CD4-positive, CD25-positive, alpha-beta regulatory T cell (primary cell): ENCODE data around the gene RNGTT. TPM values are rescaled to one million over a fixed set of nuclear protein-coding genes. Genes with fewer than 3 reads are reported as not detected.
A peak's percentile ranks its signal among the peaks of the same experiment; 100 is the strongest.

Source experiments
- ATAC-seq, 2 donors: fragments of 150-1000 bp; cut with Tn5 transposase; one replicate each; pipeline ENCODE4 v1.10.0; 2021; ENCODE audit warnings: low read depth in 2 of 2, moderate number of reproducible peaks in 2 of 2, moderate library complexity in 1 of 2
- DNase-seq, 3 donors: peaks; one replicate each; pipeline versions ENCODE4 v3.0.0 to v3.0.0-alpha.2; 2012 to 2022; ENCODE audit warnings: mixed read lengths in 1 of 3
- H3K27ac ChIP-seq: one replicate; pipeline ENCODE4 v1.7.0; 2013; ENCODE audit warnings: mild to moderate bottlenecking, low read length; ENCODE audit not compliant: insufficient read depth, poor library complexity, severe bottlenecking
- H3K27me3 ChIP-seq: one replicate; pipeline ENCODE4 v1.7.0; 2013; ENCODE audit warnings: low read length; ENCODE audit not compliant: control insufficient read depth, insufficient read depth
- H3K36me3 ChIP-seq: one replicate; pipeline ENCODE4 v1.7.0; 2013; ENCODE audit warnings: mild to moderate bottlenecking, low read length, moderate library complexity; ENCODE audit not compliant: control insufficient read depth, insufficient read depth
- H3K4me1 ChIP-seq: 2 replicates; pipeline ENCODE4 v1.7.0; 2013; ENCODE audit warnings: mild to moderate bottlenecking, low read length; ENCODE audit not compliant: insufficient read depth, control insufficient read depth, poor library complexity, severe bottlenecking
- H3K4me3 ChIP-seq: one replicate; pipeline ENCODE4 v1.7.0; 2013; ENCODE audit warnings: low read depth, mild to moderate bottlenecking, low read length, moderate library complexity
- H3K9me3 ChIP-seq, 2 experiments: 1 replicate in 1 of 2; 2 replicates in 1 of 2; pipeline ENCODE4 v1.7.0; 2013; ENCODE audit warnings: low read length in 2 of 2, mild to moderate bottlenecking in 1 of 2, moderate library complexity in 1 of 2; ENCODE audit not compliant: control insufficient read depth in 2 of 2
- H3K27ac Mint-ChIP-seq, 3 donors: one replicate each; pipeline ENCODE4 v1.8.0; 2020 to 2022; ENCODE audit warnings: mild to moderate bottlenecking in 3 of 3, mixed read lengths in 3 of 3, moderate library complexity in 2 of 3
- H3K27me3 Mint-ChIP-seq: one replicate; pipeline ENCODE4 v1.8.0; 2022; ENCODE audit warnings: mild to moderate bottlenecking, mixed read lengths
- H3K36me3 Mint-ChIP-seq: one replicate; pipeline ENCODE4 v1.8.0; 2020; ENCODE audit warnings: mixed read lengths
- H3K4me1 Mint-ChIP-seq, 4 donors: one replicate each; pipeline ENCODE4 v1.8.0; 2020 to 2022; ENCODE audit warnings: mixed read lengths in 4 of 4, mild to moderate bottlenecking in 1 of 4
- H3K4me3 Mint-ChIP-seq, 4 donors: one replicate each; pipeline ENCODE4 v1.8.0; 2020 to 2022; ENCODE audit warnings: mild to moderate bottlenecking in 4 of 4, mixed read lengths in 4 of 4, moderate library complexity in 3 of 4
- H3K9me3 Mint-ChIP-seq, 7 donors: one replicate each; pipeline ENCODE4 v1.8.0; 2020 to 2022; ENCODE audit warnings: mixed read lengths in 7 of 7, mild to moderate bottlenecking in 3 of 7, moderate library complexity in 2 of 7
- polyA plus RNA-seq, 4 donors: library from polyadenylated mRNA; unstranded; fragments of 300-500 nt; fragmentation: Illumina TruSeq; gene quantifications; one replicate each; pipeline ENCODE4 v1.2.3, GENCODE V29; 2021
- total RNA-seq: library from RNA; stranded (reverse); gene quantifications from one replicate; pipeline ENCODE4 v1.2.3, GENCODE V29; 2022

Gene RNGTT
- total and polyA plus RNA-seq, 5 donors from 2014 or later = 14.8 to 22.5 (median 21.8) TPM

GRCh38 chr6:88712243-88712936, 251.0 kb downstream of the RNGTT start:
- Histone ChIP-seq H3K36me3 (peaks cover 3% of the 10 kb centered on the region), H3K27ac (no peak overlapping the region), H3K9me3 (no peaks in the 10 kb centered on the region), H3K4me3 (no peak overlapping the region), H3K4me1 (no peaks in the 10 kb centered on the region), H3K27me3 (no peaks in the 10 kb centered on the region)
- H3K27ac Mint-ChIP-seq = no peak overlapping the region
- H3K4me1 Mint-ChIP-seq = peaks cover 5 to 17% (median 10%) of the 10 kb centered on the region in 4 donors
- H3K9me3 Mint-ChIP-seq = peaks cover 0 to 2% (median 0%) of the 10 kb centered on the region in 7 donors
- H3K27me3 Mint-ChIP-seq = no peaks in the 10 kb centered on the region
- H3K36me3 Mint-ChIP-seq = peaks cover 8% of the 10 kb centered on the region
- no peak overlapping the region for H3K4me3 Mint-ChIP-seq
- DNase-seq (no peak), ATAC-seq (no peak)

- H3K27me3 ChIP-seq = no peaks in the 10 kb centered on the region
- no peaks in the 10 kb centered on the region for H3K36me3 ChIP-seq
- peaks cover 9 to 20% (median 14%) of the 10 kb centered on the region in 4 donors for H3K4me1 Mint-ChIP-seq
- no peak overlapping the region for H3K27ac Mint-ChIP-seq
- no peak for ATAC-seq
- H3K36me3 Mint-ChIP-seq = peaks cover under 1% of the 10 kb centered on the region
- no peaks in the 10 kb centered on the region for H3K9me3 Mint-ChIP-seq
- H3K4me3 ChIP-seq = no peak overlapping the region
- no peak overlapping the region for H3K4me3 Mint-ChIP-seq
- no peak for DNase-seq
- H3K9me3 ChIP-seq = no peaks in the 10 kb centered on the region
- H3K4me1 ChIP-seq = no peaks in the 10 kb centered on the region
- H3K27me3 Mint-ChIP-seq = no peaks in the 10 kb centered on the region
- no peak overlapping the region for H3K27ac ChIP-seq
These were observed 253.6 kb downstream of the RNGTT start for GRCh38 chr6:88709819-88710246.

- no peak for ATAC-seq
- Mint-ChIP-seq H3K27ac (peak overlapping the region in 1 of 3 donors; percentile 17), H3K4me3 (no peak overlapping the region), H3K4me1 (peaks cover 7 to 20% (median 14%) of the 10 kb centered on the region in 4 donors), H3K9me3 (peaks cover 0 to 1% (median 0%) of the 10 kb centered on the region in 7 donors), H3K36me3 (peaks cover 8% of the 10 kb centered on the region), H3K27me3 (no peaks in the 10 kb centered on the region)
- Histone ChIP-seq H3K9me3 (no peaks in the 10 kb centered on the region), H3K4me3 (no peak overlapping the region), H3K27me3 (no peaks in the 10 kb centered on the region), H3K4me1 (no peaks in the 10 kb centered on the region), H3K27ac (no peak overlapping the region), H3K36me3 (no peaks in the 10 kb centered on the region)
- no peak for DNase-seq
These were observed 255.1 kb downstream of the RNGTT start for GRCh38 chr6:88708197-88708744.

GRCh38 chr6:88705601-88706000, 257.8 kb downstream of the RNGTT start:
- Mint-ChIP-seq H3K4me3 (no peak overlapping the region), H3K27ac (peak overlapping the region in 1 of 3 donors; percentile 0), H3K4me1 (peaks cover 8 to 21% (median 19%) of the 10 kb centered on the region in 4 donors), H3K36me3 (peaks cover 17% of the 10 kb centered on the region), H3K27me3 (no peaks in the 10 kb centered on the region), H3K9me3 (peaks cover 0 to 1% (median 0%) of the 10 kb centered on the region in 7 donors)
- ATAC-seq (no peak), DNase-seq (no peak)
- no peaks in the 10 kb centered on the region for H3K36me3 ChIP-seq
- no peak overlapping the region for H3K27ac ChIP-seq
- H3K9me3 ChIP-seq = no peaks in the 10 kb centered on the region
- H3K4me3 ChIP-seq = no peak overlapping the region
- no peaks in the 10 kb centered on the region for H3K27me3 ChIP-seq
- no peaks in the 10 kb centered on the region for H3K4me1 ChIP-seq

- ATAC-seq (no peak), DNase-seq (no peak)
- Mint-ChIP-seq H3K4me1 (peaks cover 12 to 25% (median 17%) of the 10 kb centered on the region in 4 donors), H3K4me3 (no peak overlapping the region), H3K36me3 (peaks cover 17% of the 10 kb centered on the region), H3K9me3 (peaks cover 0 to 1% (median 0%) of the 10 kb centered on the region in 7 donors), H3K27ac (no peak overlapping the region), H3K27me3 (no peaks in the 10 kb centered on the region)
- Histone ChIP-seq H3K27ac (no peak overlapping the region), H3K36me3 (no peaks in the 10 kb centered on the region), H3K4me1 (no peaks in the 10 kb centered on the region), H3K27me3 (no peaks in the 10 kb centered on the region), H3K9me3 (no peaks in the 10 kb centered on the region), H3K4me3 (no peak overlapping the region)
These were observed 258.4 kb downstream of the RNGTT start for GRCh38 chr6:88704980-88705379.

- Histone ChIP-seq H3K4me1 (no peaks in the 10 kb centered on the region), H3K27me3 (no peaks in the 10 kb centered on the region), H3K9me3 (no peaks in the 10 kb centered on the region), H3K27ac (no peak overlapping the region), H3K36me3 (no peaks in the 10 kb centered on the region), H3K4me3 (no peak overlapping the region)
- DNase-seq (no peak), ATAC-seq (no peak)
- Mint-ChIP-seq H3K4me3 (no peak overlapping the region), H3K9me3 (peaks cover 0 to 1% (median 0%) of the 10 kb centered on the region in 7 donors), H3K27ac (no peak overlapping the region), H3K4me1 (peaks cover 10 to 25% (median 15%) of the 10 kb centered on the region in 4 donors), H3K27me3 (no peaks in the 10 kb centered on the region), H3K36me3 (peaks cover 17% of the 10 kb centered on the region)
These were observed 260.4 kb downstream of the RNGTT start for GRCh38 chr6:88702956-88703556.

GRCh38 chr6:88698661-88699060, 264.8 kb downstream of the RNGTT start:
- Histone ChIP-seq H3K4me3 (no peak overlapping the region), H3K9me3 (peaks cover 0 to 3% of the 10 kb centered on the region in 2 experiments), H3K27ac (no peak overlapping the region), H3K4me1 (no peaks in the 10 kb centered on the region), H3K36me3 (peaks cover 2% of the 10 kb centered on the region), H3K27me3 (no peaks in the 10 kb centered on the region)
- peaks cover 0 to 8% (median 0%) of the 10 kb centered on the region in 7 donors for H3K9me3 Mint-ChIP-seq
- no peak overlapping the region for H3K27ac Mint-ChIP-seq
- peaks cover 19% of the 10 kb centered on the region for H3K36me3 Mint-ChIP-seq
- H3K4me3 Mint-ChIP-seq = no peak overlapping the region
- peaks cover 5 to 17% (median 12%) of the 10 kb centered on the region in 4 donors for H3K4me1 Mint-ChIP-seq
- ATAC-seq (no peak), DNase-seq (no peak)
- H3K27me3 Mint-ChIP-seq = no peaks in the 10 kb centered on the region
